Mucosa of rectum (tissue), 2 donors: ENCODE data around the gene TSPEAR.

Experiments
- H3K27ac ChIP-seq, 2 donors: one replicate each; pipeline ENCODE4 v1.7.0; 2013; ENCODE audit warnings: inconsistent platforms in 2 of 2, low read depth in 2 of 2, low read length in 2 of 2
- H3K27me3 ChIP-seq, 2 donors: one replicate each; pipeline ENCODE4 v1.7.0; 2013; ENCODE audit warnings: low read length in 2 of 2; ENCODE audit not compliant: control insufficient read depth in 2 of 2, insufficient read depth in 2 of 2
- H3K36me3 ChIP-seq, 2 donors: one replicate each; pipeline ENCODE4 v1.7.0; 2013; ENCODE audit warnings: low read length in 2 of 2; ENCODE audit not compliant: control insufficient read depth in 2 of 2, insufficient read depth in 2 of 2
- H3K4me1 ChIP-seq, 2 donors: one replicate each; pipeline ENCODE4 v1.7.0; 2013; ENCODE audit warnings: low read length in 2 of 2, mild to moderate bottlenecking in 1 of 2; ENCODE audit not compliant: control insufficient read depth in 2 of 2, insufficient read depth in 2 of 2
- H3K4me3 ChIP-seq, 2 donors: one replicate each; pipeline ENCODE4 v1.7.0; 2013; ENCODE audit warnings: low read length in 2 of 2
- H3K9ac ChIP-seq, 2 donors: one replicate each; pipeline ENCODE4 v1.7.0; 2013; ENCODE audit warnings: low read length in 2 of 2, low read depth in 1 of 2, mild to moderate bottlenecking in 1 of 2
- H3K9me3 ChIP-seq, 2 donors: one replicate each; pipeline ENCODE4 v1.7.0; 2013; ENCODE audit warnings: low read length in 2 of 2; ENCODE audit not compliant: control insufficient read depth in 2 of 2
- donor health status: healthy.
- donor health status: Normal muscosa, but diverticular disease.

Gene TSPEAR

DNA sequence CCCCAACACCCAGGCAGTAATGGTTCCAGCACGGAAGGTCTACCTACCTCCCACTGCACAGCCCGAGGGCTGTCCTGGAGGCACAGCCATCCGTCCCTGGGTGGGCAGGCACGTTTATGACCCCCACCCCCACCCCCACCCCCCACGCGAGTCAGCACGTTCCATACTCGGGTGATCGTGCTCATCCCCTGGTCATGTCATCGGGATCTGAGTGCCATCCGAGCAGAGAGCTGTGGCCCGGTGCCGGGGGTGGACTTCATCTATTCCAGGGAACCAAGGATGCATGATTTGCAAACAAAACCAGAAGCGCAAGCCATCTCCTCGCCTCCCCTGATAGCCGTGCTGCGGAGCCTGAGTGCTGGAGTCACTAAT lies 1.1 kb downstream of the TSPEAR start:
- Histone ChIP-seq H3K9me3 (no peaks in the 10 kb centered on the region), H3K4me1 (no peaks in the 10 kb centered on the region), H3K36me3 (no peaks in the 10 kb centered on the region), H3K27ac (no peak overlapping the region), H3K9ac (no peak overlapping the region), H3K27me3 (peaks cover 39 to 72% of the 10 kb centered on the region in 2 donors), H3K4me3 (no peak overlapping the region)

DNA sequence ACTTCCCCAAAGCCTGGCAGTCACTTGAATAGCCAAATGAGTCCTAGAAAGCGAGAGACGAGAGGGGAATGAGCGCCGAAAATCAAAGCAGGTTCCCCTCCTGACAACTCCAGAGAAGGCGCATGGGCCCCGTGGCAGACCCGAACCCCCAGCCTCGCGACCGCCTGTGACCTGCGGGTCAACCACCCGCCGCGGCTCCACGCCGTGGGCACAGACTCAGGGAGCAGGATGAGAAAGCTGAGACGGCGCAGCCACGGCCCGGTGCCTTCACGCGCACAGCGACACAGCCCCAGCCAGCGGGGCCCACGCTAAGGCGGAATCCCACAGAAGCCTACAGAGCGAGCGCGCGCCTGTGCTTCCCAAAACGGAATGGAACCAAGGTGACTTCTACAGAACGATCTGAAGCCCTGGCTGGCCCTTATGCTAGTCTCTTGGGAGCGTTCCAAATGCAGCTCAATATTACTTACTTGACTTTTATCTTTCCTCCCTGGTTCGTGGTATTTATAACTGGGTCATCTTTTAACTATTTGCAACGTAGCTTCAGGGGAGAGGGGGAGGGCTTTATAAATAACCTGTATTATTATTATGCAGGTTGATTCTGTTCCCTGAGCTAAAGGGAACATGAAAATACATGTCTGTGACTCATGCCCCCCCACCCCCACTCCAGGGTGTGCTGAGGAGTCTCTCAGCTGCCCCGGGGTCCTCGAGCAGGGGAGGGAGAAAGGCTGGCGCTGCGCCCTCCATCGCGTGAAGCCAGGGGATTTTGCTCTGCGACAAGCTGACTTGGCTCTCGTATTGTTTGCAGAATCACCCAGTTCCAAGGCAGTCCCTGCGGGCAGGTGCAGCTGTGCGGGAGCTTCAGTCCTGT lies 1.7 kb downstream of the TSPEAR start:
- no peak overlapping the region for H3K27ac ChIP-seq
- no peaks in the 10 kb centered on the region for H3K4me1 ChIP-seq
- H3K27me3 ChIP-seq = peaks cover 39 to 68% of the 10 kb centered on the region in 2 donors
- H3K36me3 ChIP-seq = no peaks in the 10 kb centered on the region
- no peak overlapping the region for H3K4me3 ChIP-seq
- no peak overlapping the region for H3K9ac ChIP-seq
- no peaks in the 10 kb centered on the region for H3K9me3 ChIP-seq

DNA sequence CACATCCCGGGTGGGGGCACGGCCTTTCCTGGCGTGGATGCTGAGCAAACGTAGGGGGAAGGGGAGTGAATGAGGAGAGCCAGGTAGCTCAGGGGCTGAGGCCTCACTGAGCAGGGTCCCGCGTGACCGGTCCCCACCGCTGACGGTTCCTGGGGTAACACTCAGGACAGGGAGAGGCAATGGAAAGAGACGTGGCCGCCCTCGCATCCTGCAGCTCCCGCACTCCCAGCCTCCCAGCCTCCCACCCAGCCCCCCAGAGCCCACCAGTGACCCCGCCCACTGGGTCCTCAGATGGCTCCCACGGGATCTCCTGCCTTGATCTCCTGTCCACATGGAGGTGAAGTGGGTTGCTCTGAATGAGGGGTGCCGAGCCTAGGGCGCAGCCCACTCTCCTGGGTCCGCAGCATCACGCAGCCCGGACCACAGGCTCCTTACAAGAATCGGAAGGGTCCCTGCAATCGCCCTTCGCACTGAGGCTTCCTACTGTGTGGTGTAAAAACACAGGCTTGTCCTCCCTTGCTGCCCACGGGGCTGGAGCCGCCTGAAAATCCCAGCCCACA lies 2.4 kb downstream of the TSPEAR start:
- Histone ChIP-seq H3K4me1 (no peaks in the 10 kb centered on the region), H3K27me3 (peaks cover 35 to 66% of the 10 kb centered on the region in 2 donors), H3K4me3 (no peak overlapping the region)

DNA sequence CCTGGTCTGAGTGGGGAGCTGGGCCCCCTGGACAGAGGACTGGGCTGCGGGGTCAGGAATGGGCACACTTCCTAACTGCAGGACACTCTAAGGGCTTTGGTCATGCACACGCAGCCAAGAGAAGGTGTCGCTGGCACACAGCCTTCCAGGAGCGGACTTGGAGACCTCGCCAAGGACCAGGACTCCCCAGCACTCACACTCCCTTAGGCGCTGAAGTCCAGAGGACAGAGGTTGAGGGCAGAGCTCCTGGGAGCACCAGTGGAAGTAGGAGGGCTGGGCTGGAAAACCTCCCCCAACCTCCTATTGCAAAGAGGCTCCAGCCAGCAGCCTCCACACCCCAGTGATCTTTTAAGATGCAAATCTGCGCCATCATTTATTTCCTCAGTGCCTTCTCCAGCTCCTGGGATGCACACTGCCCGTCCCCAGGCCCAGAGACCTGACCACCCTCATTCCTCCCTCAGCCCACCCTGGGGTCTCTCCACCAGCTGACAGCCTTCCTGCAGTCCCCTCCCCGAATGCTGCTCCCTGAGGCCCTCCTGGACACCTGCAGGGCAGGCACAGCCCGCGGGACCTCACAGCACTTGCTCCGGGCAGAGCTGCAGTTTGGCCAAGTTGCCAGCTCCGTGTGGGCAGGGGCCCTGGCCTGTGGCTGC lies 3.0 kb downstream of the TSPEAR start:
- Histone ChIP-seq H3K4me3 (no peak overlapping the region), H3K9ac (no peak overlapping the region), H3K9me3 (no peaks in the 10 kb centered on the region), H3K27ac (no peak overlapping the region), H3K4me1 (no peaks in the 10 kb centered on the region), H3K36me3 (no peaks in the 10 kb centered on the region), H3K27me3 (peaks cover 31 to 66% of the 10 kb centered on the region in 2 donors)

More for the DNA sequence above, 2.4 kb downstream of the TSPEAR start:
- H3K27ac ChIP-seq = no peak overlapping the region
- H3K9me3 ChIP-seq = no peaks in the 10 kb centered on the region
- no peaks in the 10 kb centered on the region for H3K36me3 ChIP-seq
- no peak overlapping the region for H3K9ac ChIP-seq

DNA sequence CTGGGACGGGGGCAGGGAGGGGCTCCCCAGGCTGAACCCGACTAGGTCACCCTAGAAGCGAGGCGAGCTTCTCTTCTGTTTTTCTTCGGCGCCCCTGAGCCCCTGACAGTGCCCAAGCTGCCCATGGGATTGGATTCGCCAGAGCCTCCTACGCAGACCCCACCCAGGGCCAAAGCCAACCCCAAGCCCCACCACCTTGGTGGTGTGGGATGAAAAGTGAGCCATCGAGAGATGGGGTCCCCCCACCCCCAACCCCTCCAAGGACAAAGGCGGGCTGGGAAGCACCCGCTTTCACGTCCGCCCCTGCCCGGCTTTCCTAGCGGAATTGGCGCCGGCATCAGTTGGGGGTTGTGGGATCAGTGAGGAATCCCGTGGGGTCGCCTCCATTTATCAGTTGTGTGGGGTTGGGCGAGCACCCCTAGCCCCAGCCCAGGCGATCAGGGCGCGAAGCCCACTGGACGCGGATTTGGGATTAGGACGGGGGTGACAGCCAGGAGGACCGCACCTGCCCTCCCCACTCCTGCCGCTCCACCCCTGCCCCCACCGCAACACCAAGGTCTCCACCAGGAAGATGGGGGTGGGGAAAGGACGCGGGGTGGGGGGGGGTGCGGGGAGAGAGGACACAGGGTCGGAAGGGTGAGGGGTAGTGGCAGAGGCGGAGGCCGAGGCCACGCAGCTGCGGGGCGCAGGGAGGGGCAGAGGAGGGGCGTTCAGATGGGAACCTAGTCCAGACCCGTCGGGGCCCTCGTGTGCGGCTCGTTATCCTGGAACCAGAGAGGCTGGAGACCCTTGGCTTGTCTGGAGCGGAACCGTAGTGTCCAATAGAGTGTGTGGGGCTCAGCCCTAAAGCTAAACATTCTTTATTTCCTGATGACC lies 4.4 kb downstream of the TSPEAR start:
- no peak overlapping the region for H3K4me3 ChIP-seq
- no peak overlapping the region for H3K27ac ChIP-seq
- H3K9me3 ChIP-seq = no peaks in the 10 kb centered on the region
- H3K36me3 ChIP-seq = no peaks in the 10 kb centered on the region
- peaks cover 30 to 68% of the 10 kb centered on the region in 2 donors for H3K27me3 ChIP-seq
- no peak overlapping the region for H3K9ac ChIP-seq
- H3K4me1 ChIP-seq = no peaks in the 10 kb centered on the region

DNA sequence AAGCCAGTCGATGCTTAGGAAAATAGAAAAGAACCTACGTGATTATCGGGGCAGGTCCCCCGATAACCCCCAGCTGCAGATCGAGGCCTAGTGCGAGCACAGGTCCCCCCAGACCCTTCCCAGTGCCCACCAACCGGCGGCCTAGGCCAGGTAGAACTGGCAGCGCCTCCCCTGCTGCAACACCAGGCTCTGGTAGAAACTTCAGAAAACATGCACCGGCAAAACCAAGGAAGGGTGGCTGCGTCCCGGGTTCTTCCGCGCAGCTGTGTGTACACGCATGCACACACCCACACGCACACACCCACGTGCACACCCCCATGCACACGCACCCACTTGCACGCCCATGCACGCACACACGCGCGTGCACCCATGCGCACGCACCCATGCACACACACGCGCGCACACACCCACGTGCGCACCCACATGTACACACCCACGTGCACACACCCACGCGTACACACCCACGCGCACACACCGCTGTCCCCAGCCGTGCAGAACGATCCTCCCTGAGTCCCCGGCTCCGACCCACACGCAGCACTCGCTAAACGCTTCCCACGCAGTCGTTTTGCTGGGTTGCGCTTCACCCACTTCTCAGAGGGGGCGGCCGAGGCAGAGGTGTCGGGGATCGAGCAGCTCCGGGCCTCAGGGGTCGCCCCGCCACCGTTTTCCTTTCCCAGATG lies 5.2 kb downstream of the TSPEAR start:
- Histone ChIP-seq H3K36me3 (no peaks in the 10 kb centered on the region), H3K27ac (no peak overlapping the region), H3K27me3 (peaks cover 27 to 64% of the 10 kb centered on the region in 2 donors), H3K4me1 (no peaks in the 10 kb centered on the region), H3K9me3 (no peaks in the 10 kb centered on the region), H3K9ac (no peak overlapping the region), H3K4me3 (no peak overlapping the region)

DNA sequence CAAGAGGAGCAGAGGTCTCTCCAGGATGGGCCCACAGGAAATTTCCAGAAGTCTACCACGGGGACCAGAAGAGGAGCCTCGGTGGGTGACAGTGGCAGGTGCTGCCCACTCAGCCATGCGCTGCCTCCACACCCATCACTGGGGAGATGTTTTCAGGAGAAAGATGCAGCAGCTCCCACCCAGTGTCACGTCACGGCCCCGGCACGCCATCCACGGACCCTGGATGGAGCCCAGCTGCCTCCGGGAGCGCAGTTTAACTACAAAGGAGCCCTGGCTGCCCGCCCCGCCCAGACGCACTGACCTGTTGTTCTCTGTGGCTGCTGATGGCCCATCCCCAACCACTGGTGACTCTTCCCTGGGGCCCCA lies 6.8 kb downstream of the TSPEAR start:
- Histone ChIP-seq H3K27ac (no peak overlapping the region), H3K9ac (no peak overlapping the region), H3K9me3 (no peaks in the 10 kb centered on the region), H3K27me3 (peaks cover 27 to 58% of the 10 kb centered on the region in 2 donors), H3K4me1 (no peaks in the 10 kb centered on the region), H3K36me3 (no peaks in the 10 kb centered on the region), H3K4me3 (no peak overlapping the region)

DNA sequence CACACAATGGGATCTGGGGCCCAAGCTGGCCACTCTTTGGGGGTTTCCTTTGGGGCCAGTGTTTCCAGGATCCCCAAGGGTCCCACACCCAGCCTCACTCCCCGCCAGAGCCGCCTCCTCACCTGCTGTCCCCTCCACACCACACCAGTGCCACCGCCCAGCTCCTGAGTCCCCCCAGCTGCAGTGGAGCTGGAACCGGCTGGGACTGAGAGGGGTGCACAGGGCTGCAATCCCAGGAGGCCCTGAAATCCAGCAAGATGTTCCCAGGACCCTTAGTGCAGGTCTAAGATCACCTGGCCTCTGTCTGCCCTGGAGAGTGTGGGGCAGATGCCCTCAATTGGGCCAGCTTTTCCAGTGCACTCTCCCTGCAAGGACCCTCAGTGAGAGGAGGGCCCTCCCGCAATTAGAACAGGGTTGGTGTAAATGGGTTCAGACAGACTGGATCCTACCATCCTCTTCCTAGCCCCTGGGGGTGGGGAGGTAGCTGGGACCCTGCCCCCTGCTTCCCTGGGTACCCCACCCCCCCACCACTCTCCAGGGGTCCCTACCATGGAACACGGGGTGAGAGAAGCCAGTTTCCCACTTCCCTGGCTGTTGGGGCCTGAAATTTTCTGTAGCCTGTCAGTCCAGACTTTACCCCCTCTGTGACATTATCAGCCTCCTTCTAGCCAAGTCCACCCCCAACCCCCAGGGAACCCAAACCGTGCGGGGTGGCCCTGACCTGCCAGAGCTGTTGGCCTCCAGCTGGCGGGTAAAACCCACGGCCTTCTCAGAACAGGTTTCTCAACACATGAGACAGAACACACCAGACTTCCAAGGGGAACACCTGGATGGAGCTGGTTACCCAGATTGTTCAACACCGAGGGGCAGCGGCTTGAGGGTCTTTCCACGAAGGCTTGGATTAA lies 7.4 kb downstream of the TSPEAR start:
- no peaks in the 10 kb centered on the region for H3K36me3 ChIP-seq
- H3K4me1 ChIP-seq = no peaks in the 10 kb centered on the region
- no peak overlapping the region for H3K9ac ChIP-seq
- no peaks in the 10 kb centered on the region for H3K9me3 ChIP-seq
- peaks cover 23 to 55% of the 10 kb centered on the region in 2 donors for H3K27me3 ChIP-seq
- no peak overlapping the region for H3K27ac ChIP-seq
- H3K4me3 ChIP-seq = no peak overlapping the region
